ENCODE measurements around the gene FCN3. TPM values are rescaled to one million over a fixed set of nuclear protein-coding genes. Genes with fewer than 3 reads are reported as not detected.

FCN3 gene
- total and polyA plus RNA-seq, 2 experiments from 2014 or later, result not detected

DNA sequence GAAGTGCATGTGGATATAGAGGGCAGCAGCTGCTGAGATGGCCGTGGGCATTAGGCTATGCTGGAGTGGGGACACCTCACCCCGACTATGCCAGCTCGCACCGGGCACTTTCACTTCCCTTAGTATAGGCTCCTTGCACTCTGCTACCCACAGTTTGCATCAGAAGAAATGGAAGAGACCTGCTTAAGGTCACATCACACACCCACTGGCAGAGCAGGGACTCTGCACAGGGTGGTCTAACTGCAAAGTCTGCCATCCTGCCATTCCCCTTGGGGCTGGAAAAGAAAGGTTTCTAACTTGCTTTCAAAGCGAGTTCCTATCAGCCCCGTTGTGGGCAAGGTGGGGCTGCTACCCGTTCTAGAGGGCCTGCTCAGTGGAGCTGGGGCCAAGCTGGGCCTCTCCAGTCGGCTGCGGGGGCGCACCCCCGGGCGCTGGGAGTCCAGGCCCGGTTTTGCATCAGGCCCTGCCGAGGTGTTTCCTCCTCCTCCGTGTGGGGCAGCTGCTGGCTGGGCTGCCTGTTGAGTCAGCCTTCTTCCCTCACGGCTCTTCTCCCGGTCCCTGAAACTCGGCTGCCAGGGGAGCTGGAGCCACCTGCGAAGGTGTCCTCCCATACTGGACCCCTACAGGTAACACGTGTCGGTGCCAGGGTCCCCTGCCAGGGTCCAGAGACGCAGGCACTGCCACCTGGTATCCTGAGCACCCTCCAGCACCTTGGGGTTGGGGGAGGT lies 32.9 kb downstream of the FCN3 start, which contains the start of gene SYTL1:
Gene SYTL1, plus strand, starts transcription at position 498 of the 728 bp plus-strand sequence. CDS start 3,313 bp downstream, outside the sequence.
- TF ChIP-seq, protein P1, sequence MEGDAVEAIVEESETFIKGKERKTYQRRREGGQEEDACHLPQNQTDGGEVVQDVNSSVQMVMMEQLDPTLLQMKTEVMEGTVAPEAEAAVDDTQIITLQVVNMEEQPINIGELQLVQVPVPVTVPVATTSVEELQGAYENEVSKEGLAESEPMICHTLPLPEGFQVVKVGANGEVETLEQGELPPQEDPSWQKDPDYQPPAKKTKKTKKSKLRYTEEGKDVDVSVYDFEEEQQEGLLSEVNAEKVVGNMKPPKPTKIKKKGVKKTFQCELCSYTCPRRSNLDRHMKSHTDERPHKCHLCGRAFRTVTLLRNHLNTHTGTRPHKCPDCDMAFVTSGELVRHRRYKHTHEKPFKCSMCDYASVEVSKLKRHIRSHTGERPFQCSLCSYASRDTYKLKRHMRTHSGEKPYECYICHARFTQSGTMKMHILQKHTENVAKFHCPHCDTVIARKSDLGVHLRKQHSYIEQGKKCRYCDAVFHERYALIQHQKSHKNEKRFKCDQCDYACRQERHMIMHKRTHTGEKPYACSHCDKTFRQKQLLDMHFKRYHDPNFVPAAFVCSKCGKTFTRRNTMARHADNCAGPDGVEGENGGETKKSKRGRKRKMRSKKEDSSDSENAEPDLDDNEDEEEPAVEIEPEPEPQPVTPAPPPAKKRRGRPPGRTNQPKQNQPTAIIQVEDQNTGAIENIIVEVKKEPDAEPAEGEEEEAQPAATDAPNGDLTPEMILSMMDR (IDR thresholded peaks at IDR 0.05; ENCODE audit: poor library complexity), result no peak
- no peak for TF ChIP-seq EZH2 (IDR thresholded peaks at IDR 0.05; ENCODE audit: borderline replicate concordance)
- no peak for TF ChIP-seq EZH2phosphoT487 (IDR thresholded peaks at IDR 0.05; ENCODE audit: low read depth, severe bottlenecking, unreplicated experiment)
- Histone ChIP-seq H2AFZ (peak within 1 kb of the TSS; percentile 56), H3K36me3 (replicated peaks; ENCODE audit: insufficient read depth, low read depth) (no peaks in the 10 kb centered on the region), H3K9me3 (ENCODE audit: low read depth) (no peaks in the 10 kb centered on the region), H3K4me1 (ENCODE audit: insufficient read depth) (peaks cover 16% of the 10 kb centered on the region), H3K9me2 (replicated peaks; ENCODE audit: insufficient read depth) (no peaks in the 10 kb centered on the region), H4K20me1 (ENCODE audit: insufficient read depth, poor library complexity, severe bottlenecking) (no peaks in the 10 kb centered on the region), H3K27me3 (no peaks in the 10 kb centered on the region), H3K27ac (peak within 1 kb of the TSS; percentile 72), H3K4me3 (peak within 1 kb of the TSS; percentile 20), H3K79me2 (no peaks in the 10 kb centered on the region), H3K4me2 (peak within 1 kb of the TSS; percentile 91)
- peak; percentile 86 for DNase-seq (ENCODE audit: low spot score)
- WGBS (ENCODE audit: low lambda C conversion rate, missing lambda C conversion rate), result 20% methylated on average over 22 of the region's 22 CpGs

DNA sequence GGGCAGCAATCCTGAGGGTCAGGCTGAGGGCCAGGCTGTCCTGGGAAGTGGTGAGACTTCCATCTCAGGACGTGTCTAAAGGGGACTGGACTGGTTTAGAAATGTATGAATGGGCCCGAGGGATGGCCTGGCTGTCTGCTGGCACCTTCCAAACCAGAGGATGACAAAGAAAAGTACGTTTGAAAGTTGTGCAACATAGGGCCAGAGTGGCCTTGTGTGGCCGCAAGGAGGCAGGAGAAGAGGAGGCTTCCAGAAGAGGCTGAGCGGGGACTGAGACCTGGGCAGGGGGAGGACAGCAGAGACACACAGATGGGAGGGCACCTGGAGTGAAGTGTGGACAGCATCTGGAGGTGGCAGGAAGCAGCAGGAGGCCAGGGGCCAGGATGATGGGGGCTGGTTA lies 35.4 kb downstream of the FCN3 start:
- Histone ChIP-seq H3K9me3 (ENCODE audit: low read depth) (no peaks in the 10 kb centered on the region), H3K79me2 (no peaks in the 10 kb centered on the region), H2AFZ (no peak overlapping the region), H3K4me1 (ENCODE audit: insufficient read depth) (peaks cover 16% of the 10 kb centered on the region), H3K27ac (no peak overlapping the region), H3K9me2 (replicated peaks; ENCODE audit: insufficient read depth) (no peaks in the 10 kb centered on the region), H3K4me2 (no peak overlapping the region), H3K4me3 (no peak overlapping the region), H3K36me3 (replicated peaks; ENCODE audit: insufficient read depth, low read depth) (no peaks in the 10 kb centered on the region), H3K27me3 (no peaks in the 10 kb centered on the region), H4K20me1 (ENCODE audit: insufficient read depth, poor library complexity, severe bottlenecking) (no peaks in the 10 kb centered on the region)
- 73% methylated on average over 5 of the region's 5 CpGs for whole genome bisulfite sequencing (ENCODE audit: low lambda C conversion rate, missing lambda C conversion rate)
- no peak for TF ChIP-seq EZH2 (IDR thresholded peaks at IDR 0.05; ENCODE audit: borderline replicate concordance)
- no peak for TF ChIP-seq EZH2phosphoT487 (IDR thresholded peaks at IDR 0.05; ENCODE audit: low read depth, severe bottlenecking, unreplicated experiment)
- TF ChIP-seq, protein P1 (IDR thresholded peaks at IDR 0.05; ENCODE audit: poor library complexity), result no peak
- DNase-seq (ENCODE audit: low spot score), result no peak

DNA sequence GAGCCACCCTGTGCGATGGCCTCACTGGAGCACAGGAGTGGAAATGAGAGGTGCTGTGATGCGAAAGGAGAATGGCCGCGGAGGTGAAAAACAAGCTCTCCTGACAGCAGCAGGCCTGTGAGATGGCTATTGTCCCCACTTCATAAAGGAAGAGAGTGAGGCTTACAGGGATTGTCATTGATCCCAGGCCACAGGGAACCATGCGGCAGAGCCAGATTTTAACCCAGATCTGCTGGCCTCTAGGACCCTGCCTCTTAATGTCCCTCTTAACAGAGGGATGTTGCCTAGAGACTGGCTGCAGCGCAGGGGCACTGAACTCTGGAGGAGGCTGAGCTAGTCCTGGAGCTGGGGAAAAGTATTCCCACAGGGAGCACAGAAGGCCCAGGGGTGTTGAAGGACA lies 35.9 kb downstream of the FCN3 start:
- no peak for DNase-seq (ENCODE audit: low spot score)
- Histone ChIP-seq H3K4me1 (ENCODE audit: insufficient read depth) (peaks cover 16% of the 10 kb centered on the region), H3K4me3 (no peak overlapping the region), H4K20me1 (ENCODE audit: insufficient read depth, poor library complexity, severe bottlenecking) (no peaks in the 10 kb centered on the region), H3K79me2 (no peaks in the 10 kb centered on the region), H3K36me3 (replicated peaks; ENCODE audit: insufficient read depth, low read depth) (no peaks in the 10 kb centered on the region), H3K27ac (no peak overlapping the region), H3K9me2 (replicated peaks; ENCODE audit: insufficient read depth) (no peaks in the 10 kb centered on the region), H3K9me3 (ENCODE audit: low read depth) (no peaks in the 10 kb centered on the region), H2AFZ (no peak overlapping the region), H3K4me2 (no peak overlapping the region), H3K27me3 (no peaks in the 10 kb centered on the region)
- TF ChIP-seq EZH2 (IDR thresholded peaks at IDR 0.05; ENCODE audit: borderline replicate concordance) (no peak), EZH2phosphoT487 (IDR thresholded peaks at IDR 0.05; ENCODE audit: low read depth, severe bottlenecking, unreplicated experiment) (no peak)
- TF ChIP-seq, protein P1 (IDR thresholded peaks at IDR 0.05; ENCODE audit: poor library complexity), result no peak
- WGBS (ENCODE audit: low lambda C conversion rate, missing lambda C conversion rate), result 93% methylated on average over 6 of the region's 6 CpGs

Measured in hepatocyte (in vitro differentiated cells).